NCI-H748 treated with DMSO at 0.1 percent for 48 hours (cell line): ENCODE data around the gene FAM167B.
A peak's percentile ranks its signal among the peaks of the same experiment; 100 is the strongest.
"Not testable (repeated sequence)": the region's sequence is repeated elsewhere in the genome, so short reads cannot be mapped to it uniquely, and the experiment has no call there.

Experiments
- DNase-seq: peaks from one replicate; lab custom pipeline; 2025; lab: John Stamatoyannopoulos, UW

Gene FAM167B

GRCh38 chr1:32263236-32263593, 16.2 kb downstream of the FAM167B start:
- not testable (repeated sequence) for DNase-seq

DNA sequence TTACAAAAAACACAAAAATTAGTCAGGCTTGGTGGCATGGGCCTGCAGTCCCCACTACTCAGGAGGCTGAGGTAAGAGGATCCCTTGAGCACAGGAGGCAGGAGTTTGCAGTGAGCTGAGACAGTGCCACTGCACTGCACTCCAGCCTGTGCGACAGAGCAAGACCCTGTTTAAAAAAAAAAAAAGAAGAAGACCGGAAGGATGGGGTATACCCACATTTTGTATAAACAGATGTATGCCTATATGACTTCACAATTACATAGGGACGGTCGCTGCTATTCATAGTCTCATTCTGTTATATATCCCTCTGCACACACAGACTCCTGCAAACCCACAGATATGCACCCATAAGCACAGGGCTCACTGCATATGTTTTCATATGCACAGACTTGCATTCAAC, 16.7 kb downstream of the FAM167B start:
- no peak for DNase-seq

- no peak for DNase-seq
Observed at GRCh38 chr1:32265846-32266245, 18.8 kb downstream of the FAM167B start.

- no peak for DNase-seq
Observed at GRCh38 chr1:32266921-32267591, 20.0 kb downstream of the FAM167B start.

GRCh38 chr1:32269744-32270143, 22.7 kb downstream of the FAM167B start:
- no peak for DNase-seq

GRCh38 chr1:32272557-32273390, 25.8 kb downstream of the FAM167B start:
- no peak for DNase-seq

- peak; percentile 70 for DNase-seq
Observed at GRCh38 chr1:32273391-32274208, 26.6 kb downstream of the FAM167B start.

DNA sequence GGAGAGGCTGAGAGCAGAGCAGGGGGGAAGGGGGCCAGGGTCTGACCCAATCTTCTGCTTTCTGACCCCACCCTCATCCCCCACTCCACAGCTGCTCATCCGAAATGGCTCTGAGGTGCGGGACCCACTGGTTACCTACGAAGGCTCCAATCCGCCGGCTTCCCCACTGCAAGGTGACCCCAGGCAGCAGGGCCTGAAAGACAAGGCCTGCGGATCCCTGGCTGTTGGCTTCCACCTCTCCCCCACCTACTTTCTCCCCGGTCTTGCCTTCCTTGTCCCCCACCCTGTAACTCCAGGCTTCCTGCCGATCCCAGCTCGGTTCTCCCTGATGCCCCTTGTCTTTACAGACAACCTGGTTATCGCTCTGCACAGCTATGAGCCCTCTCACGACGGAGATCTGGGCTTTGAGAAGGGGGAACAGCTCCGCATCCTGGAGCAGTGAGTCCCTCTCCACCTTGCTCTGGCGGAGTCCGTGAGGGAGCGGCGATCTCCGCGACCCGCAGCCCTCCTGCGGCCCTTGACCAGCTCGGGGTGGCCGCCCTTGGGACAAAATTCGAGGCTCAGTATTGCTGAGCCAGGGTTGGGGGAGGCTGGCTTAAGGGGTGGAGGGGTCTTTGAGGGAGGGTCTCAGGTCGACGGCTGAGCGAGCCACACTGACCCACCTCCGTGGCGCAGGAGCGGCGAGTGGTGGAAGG, 27.8 kb downstream of the FAM167B start:
- DNase-seq: no peak

DNA sequence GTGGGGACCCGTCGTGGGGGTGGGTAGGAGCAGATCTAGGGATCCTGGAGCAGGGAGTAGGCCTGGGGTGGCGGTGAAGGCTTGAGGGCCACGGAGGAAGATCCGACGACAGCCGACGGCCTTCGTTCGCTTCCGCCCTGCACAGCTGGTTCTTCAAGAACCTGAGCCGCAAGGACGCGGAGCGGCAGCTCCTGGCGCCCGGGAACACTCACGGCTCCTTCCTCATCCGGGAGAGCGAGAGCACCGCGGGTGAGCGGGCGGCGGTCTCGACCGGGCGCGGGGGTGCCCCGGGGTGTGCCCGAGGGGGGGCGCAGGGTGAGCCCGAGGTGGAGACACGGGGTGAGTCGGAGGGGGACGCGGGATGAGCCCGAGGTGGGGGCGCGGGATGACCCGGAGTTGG, 28.4 kb downstream of the FAM167B start:
- no peak for DNase-seq

DNA sequence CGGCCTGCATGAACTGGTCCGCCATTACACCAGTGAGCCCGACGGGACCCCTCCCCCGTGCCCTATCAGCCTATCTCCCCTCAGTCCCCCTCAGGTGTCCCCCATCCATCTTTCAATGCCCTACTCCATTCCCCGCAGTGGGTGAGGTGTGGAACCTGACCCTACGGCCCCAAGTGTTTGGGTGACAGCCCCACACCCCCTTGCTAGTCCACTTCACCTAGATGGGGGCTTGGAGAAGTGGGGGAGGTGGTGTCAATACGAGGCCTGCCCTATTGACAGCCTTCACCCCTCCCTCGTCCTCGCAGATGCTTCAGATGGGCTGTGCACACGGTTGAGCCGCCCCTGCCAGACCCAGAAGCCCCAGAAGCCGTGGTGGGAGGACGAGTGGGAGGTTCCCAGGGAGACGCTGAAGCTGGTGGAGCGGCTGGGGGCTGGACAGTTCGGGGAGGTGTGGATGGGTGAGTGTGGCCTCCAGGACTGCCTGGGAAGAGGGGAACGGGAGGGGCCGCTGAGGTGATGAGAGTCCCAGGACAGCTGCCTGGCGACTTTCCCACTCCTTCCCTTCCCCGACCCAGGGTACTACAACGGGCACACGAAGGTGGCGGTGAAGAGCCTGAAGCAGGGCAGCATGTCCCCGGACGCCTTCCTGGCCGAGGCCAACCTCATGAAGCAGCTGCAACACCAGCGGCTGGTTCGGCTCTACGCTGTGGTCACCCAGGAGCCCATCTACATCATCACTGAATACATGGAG, 29.2 kb downstream of the FAM167B start:
- DNase-seq: no peak

DNA sequence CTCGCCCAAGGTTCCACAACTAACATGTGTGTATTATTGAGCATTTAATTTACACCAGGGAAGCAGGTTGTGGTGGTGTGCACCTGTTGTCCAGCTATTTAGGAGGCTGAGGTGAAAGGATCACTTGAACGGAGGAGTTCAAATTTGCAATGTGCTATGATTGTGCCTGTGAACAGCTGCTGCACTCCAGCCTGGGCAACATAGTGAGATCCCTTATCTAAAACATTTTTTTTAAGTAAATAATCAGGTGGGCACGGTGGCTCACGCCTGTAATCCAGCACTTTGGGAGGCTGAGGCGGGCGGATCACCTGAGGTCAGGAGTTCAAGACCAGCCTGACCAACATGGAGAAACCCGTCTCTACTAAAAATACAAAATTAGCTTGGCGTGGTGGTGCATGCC, 37.8 kb downstream of the FAM167B start:
- not testable (repeated sequence) for DNase-seq

DNA sequence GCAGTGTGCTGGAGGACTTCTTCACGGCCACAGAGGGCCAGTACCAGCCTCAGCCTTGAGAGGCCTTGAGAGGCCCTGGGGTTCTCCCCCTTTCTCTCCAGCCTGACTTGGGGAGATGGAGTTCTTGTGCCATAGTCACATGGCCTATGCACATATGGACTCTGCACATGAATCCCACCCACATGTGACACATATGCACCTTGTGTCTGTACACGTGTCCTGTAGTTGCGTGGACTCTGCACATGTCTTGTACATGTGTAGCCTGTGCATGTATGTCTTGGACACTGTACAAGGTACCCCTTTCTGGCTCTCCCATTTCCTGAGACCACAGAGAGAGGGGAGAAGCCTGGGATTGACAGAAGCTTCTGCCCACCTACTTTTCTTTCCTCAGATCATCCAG, 38.6 kb downstream of the FAM167B start:
- no peak for DNase-seq

- DNase-seq: no peak
Observed at GRCh38 chr1:32286763-32287162, 39.7 kb downstream of the FAM167B start.

DNA sequence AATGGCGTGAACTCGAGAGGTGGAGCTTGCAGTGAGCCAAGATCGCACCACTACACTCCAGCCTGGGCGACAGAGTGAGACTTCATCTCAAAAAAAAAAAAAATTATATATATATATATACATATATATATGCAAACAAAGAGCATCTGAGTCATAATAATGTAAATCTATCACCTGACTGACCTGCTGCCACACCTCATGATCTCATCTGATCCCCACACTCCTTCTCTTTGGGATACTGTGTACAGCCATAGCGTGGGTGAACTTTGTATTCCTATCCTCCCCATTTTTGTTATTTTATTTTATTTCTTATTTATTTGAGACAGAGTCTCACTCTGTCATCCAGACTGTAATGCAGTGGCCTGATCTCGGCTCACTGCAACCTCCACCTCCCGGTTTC, 42.2 kb downstream of the FAM167B start:
- DNase-seq: no peak

DNA sequence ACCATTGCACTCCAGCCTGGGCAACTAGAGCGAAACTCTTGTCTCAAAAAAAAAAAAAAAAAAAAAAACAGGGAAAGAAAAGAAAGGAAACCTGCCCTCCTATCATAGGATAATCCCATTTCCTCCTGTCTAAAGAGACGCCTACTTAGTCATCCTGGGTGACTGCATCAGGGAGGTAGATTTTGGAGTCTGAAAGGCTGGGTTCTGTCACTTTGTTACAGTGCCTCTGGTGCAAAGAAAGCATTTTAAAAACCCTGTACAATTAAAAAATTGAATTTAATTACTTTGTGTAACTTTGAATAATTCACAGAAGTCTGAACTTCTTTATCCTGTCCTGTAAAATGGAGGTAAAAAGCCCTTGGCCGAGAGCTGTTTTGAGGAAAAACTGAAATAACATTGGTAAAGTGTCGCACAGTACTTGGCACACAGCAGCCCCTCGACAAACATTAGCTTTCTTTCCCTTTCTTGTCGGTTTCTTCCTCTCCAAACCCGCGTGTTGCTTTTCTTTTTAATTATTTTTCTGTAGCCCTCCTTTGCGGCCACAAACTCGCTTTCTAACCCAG, 44.2 kb downstream of the FAM167B start:
- no peak for DNase-seq

DNA sequence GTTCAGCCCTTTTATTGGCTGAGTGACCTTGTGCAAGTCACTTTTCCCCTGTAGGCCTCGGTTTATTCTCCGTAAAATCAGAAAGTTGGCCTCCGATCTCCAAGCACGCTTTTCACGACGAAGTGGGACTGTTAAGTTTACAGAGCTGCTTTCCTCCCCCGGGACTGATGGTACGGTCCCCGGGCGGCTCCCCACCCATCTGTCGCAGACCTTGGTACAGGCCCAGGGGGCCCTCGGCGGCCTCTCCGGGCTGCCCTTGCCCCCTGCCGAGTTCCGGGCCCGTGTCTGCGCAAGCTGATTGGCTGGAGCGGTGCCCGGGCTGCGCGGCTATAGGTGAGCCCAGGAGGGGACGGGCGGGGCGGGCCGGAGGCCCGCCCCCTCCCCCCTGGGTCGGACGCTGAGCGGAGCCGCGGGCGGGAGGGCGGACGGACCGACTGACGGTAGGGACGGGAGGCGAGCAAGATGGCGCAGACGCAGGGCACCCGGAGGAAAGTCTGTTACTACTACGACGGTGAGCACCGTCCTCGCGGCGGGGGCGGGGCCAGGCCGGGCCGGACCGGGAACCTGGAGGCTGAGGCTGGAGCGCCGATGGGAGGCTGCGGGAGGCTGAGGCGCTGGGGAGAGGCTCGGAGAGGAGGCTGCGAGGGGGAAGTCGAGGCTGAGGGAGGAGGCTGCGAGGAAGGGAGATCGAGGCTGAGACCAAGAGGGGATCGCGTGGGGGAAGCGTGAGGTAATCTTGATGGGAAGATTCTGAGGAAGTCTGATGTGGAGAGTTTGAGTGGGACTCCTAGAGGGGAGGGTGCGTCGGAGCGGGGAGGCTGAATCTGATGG, 44.9 kb downstream of the FAM167B start, which contains the start of gene HDAC1:
Gene HDAC1, plus strand, starts transcription at position 376 of the 831 bp plus-strand sequence. Its CDS starts 87 bp downstream, at position 463.
- peak; percentile 50 for DNase-seq

- not testable (repeated sequence) for DNase-seq
Observed at GRCh38 chr1:32298211-32298610, 51.2 kb downstream of the FAM167B start.
